GM19023 (cell line): Measurements from ENCODE around the gene DDX59.
"Not testable (repeated sequence)": the region's sequence is repeated elsewhere in the genome, so short reads cannot be mapped to it uniquely, and the experiment has no call there.

ENCODE experiments used
- ATAC-seq: cut with Tn5 transposase; IDR thresholded peaks from one replicate; pipeline ENCODE4 v1.9.1; 2021; ENCODE audit warnings: mild to moderate bottlenecking, moderate library complexity; ENCODE audit not compliant: unreplicated experiment

The DDX59 gene

GRCh38 chr1:200630515-200630899 lies 39.2 kb downstream of the DDX59 start:
- not testable (repeated sequence) for ATAC-seq

GRCh38 chr1:200629876-200630514 lies 39.7 kb downstream of the DDX59 start:
- no peak for ATAC-seq

- peak; percentile 65 for ATAC-seq
Measured at GRCh38 chr1:200628223-200628881, 41.4 kb downstream of the DDX59 start.

- no peak for ATAC-seq
Measured at GRCh38 chr1:200627575-200628222, 42.0 kb downstream of the DDX59 start.

- ATAC-seq: no peak
Measured at GRCh38 chr1:200626853-200627534, 42.7 kb downstream of the DDX59 start.

- no peak for ATAC-seq
Measured at GRCh38 chr1:200625381-200625824, 44.3 kb downstream of the DDX59 start.

GRCh38 chr1:200624679-200625335 lies 44.9 kb downstream of the DDX59 start:
- ATAC-seq: no peak

GRCh38 chr1:200620273-200621131 lies 49.2 kb downstream of the DDX59 start, which contains the start of gene KIF14:
Gene KIF14 (minus strand): TSS chr1:200620751. CDS start chr1:200618723, 2,028 bp downstream.
- ATAC-seq: peak; percentile 98

GRCh38 chr1:200619894-200620272 lies 49.8 kb downstream of the DDX59 start:
- no peak for ATAC-seq

GRCh38 chr1:200610846-200611245 lies 58.9 kb downstream of the DDX59 start:
- ATAC-seq: no peak

GRCh38 chr1:200602632-200603031 lies 67.1 kb downstream of the DDX59 start:
- ATAC-seq: no peak
